GM13976 (cell line): ENCODE measurements around the gene DDRGK1.
"Not testable (repeated sequence)": the region's sequence is repeated elsewhere in the genome, so short reads cannot be mapped to it uniquely, and the experiment has no call there.

Source experiments
- DNase-seq: peaks from one replicate; pipeline ENCODE4 v3.0.0; 2012; ENCODE audit warnings: low spot score
- in situ Hi-C: fragments of 300-500 bp; cut with MboI; formaldehyde crosslinking; loops from one replicate; pipeline ENCODE4 v1.12.0; 2022; ENCODE audit warnings: low sequenced_read_pairs, mixed read lengths, inconsistent platforms; ENCODE audit not compliant: unreplicated experiment
- TF ChIP-seq, protein P1 (sequence below): IDR thresholded peaks from 2 replicates; pipeline ENCODE4 v1.5.1; 2012; ENCODE audit warnings: borderline replicate concordance, mild to moderate bottlenecking; ENCODE audit not compliant: insufficient read depth; ENCODE audit errors: extremely low read depth, missing control alignments, control extremely low read depth

DDRGK1 gene

DNA sequence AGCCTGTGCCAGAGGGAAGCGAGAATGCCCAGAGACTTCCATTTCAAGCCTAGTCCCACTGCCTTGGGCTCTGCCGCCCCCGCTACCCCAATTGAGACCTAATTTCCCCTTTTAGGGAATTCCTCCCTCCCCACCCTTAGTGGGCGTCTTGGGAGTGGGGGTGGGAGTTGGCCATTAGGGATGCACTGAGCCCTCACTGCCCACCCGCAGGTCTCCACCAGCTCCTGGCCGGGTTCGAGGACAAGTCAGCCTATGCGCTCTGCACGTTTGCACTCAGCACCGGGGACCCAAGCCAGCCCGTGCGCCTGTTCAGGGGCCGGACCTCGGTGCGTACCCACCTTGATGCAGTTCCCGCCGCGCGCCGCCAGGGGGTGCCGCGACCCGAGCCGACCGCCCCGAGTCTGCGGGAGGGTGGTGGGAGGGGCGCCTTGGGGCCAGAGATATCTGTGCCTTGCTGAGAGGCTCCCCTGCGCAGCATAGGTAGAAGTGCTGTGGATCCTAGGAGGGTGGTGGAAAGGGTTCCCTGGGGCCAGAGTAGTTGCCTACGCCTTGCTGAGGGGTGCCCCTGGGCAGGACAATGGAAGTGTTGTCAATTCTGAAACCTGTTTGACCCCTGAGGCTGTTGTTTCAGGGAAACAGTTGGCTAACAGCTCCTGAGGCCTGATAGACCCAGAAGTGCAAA lies 14.0 kb upstream of the DDRGK1 start:
- in situ Hi-C loops, result no loop called here
- DNase-seq, result peak; percentile 90
- TF ChIP-seq, protein P1, sequence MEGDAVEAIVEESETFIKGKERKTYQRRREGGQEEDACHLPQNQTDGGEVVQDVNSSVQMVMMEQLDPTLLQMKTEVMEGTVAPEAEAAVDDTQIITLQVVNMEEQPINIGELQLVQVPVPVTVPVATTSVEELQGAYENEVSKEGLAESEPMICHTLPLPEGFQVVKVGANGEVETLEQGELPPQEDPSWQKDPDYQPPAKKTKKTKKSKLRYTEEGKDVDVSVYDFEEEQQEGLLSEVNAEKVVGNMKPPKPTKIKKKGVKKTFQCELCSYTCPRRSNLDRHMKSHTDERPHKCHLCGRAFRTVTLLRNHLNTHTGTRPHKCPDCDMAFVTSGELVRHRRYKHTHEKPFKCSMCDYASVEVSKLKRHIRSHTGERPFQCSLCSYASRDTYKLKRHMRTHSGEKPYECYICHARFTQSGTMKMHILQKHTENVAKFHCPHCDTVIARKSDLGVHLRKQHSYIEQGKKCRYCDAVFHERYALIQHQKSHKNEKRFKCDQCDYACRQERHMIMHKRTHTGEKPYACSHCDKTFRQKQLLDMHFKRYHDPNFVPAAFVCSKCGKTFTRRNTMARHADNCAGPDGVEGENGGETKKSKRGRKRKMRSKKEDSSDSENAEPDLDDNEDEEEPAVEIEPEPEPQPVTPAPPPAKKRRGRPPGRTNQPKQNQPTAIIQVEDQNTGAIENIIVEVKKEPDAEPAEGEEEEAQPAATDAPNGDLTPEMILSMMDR, result peak; percentile 97

DNA sequence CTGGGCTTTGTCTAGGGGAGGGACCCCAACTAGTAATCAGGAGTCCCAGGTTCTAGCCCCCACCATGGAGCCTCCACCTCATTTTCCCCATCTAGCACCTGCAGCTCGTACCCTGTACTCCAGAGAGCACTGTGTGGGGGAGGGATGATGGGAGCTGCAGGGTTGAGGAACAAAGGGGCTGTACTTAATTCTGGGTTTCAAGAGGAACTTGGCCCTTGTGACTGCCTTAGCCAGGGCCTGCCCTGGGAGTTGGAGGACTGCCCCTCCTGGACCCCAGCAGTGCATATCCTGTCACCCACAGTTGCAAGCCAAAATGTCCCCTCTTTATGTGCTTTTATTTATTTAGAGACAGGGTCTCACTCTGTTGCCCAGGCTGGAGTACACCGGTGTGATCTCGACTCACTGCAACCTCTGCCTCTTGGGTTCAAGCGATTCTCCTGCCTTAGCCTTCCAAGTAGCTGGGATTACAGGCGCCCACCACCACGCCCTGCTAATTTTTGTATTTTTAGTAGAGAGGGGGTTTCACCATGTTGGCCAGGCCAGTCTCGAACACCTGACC lies 11.0 kb upstream of the DDRGK1 start:
- in situ Hi-C loops, DNase-seq: not testable (repeated sequence)

DNA sequence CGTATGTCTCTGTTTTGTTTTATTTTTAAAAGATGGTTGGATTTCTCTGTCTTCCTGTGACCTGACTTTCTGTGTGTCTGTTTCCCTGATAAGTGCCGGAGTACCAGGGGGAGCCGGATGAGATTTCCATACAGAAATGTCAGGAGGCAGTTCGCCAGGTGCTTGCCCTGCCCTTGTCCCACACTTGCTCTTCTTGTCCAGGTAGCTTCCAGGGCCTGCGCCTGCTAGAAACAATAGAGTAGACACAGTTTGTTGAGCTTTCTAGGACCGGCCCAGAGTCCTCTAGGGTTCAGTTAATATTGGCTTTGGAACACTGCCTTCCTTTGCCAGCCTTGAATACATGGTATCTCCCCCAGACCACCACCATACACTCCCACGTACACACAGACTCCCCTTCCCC lies 8.7 kb upstream of the DDRGK1 start:
- in situ Hi-C loops, result no loop called here
- DNase-seq, result no peak
- TF ChIP-seq, protein P1, result no peak

DNA sequence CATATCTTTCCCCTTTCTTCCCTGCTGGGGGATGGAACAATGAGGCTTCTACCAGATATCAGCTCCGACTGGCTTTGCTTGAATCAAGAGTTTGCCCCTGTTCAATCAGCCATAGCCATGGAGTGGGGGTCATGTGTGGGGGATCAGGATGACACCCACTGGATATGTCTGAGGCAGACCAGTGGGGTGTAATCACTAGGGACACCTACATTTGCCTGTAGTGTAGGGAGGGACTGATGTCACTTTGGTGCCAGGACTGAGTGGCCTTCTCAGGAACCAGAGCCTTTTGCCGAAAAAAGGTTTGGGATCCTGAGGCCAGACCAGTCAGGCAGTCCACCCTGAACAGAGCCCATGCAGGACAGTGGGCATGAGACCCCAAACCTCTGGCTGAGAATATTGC lies 5.9 kb upstream of the DDRGK1 start:
- TF ChIP-seq, protein P1, result no peak
- in situ Hi-C loops, result no loop called here
- DNase-seq, result no peak

DNA sequence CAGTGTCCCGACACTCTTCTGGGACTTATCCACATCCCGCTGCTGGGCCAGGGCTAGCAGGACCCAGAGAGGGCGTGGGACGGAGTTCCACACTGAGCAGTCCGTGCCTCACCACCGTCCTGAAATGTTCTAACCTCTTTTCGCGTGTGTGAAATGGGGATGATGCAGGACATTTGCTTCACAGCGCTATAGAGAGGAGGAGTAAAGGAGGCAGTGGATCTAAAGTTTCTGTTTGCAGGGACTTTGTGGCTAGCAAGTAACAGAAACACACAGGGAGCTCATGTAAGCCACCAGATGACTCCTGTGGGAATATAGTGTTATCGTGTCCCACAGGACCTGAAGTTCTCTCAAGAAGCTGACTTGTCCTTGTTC lies 5.5 kb upstream of the DDRGK1 start:
- TF ChIP-seq, protein P1, result no peak
- in situ Hi-C loops, result no loop called here
- no peak for DNase-seq

DNA sequence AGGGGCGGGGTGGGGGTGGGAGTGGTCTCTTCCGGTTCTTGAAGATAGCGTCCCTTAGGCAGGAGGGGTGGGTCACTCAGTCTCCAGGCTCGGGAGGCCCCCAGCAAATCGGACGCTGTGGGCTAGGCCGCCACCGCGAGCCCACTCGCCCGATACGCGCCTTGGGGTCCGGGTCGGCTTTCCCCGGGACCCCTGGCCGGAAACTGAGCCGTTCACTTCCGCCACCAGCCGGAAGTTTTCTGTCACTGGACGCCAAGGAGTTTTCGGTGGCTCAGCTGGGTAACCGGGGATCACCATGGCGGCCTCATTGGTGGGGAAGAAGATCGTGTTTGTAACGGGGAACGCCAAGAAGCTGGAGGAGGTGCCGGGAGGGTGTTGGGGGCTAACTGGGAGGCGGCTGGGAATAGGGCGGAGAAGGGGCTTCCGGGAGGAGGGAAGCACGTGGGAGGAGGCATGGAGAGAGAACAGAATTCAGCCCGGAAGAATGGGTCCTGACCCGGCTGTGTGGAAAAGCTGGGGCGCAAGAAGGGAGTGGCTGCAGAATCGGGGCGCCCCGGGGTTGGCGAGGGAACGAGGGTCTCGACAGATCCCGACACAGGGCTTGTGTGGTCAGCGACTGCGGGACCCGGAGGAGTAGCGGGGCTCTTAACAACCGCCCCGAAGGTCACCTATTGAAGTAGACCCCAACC lies 4.9 kb upstream of the DDRGK1 start, which contains the start of gene ITPA:
Gene ITPA, plus strand, starts transcription at position 242 of the 689 bp plus-strand sequence. Its CDS starts 54 bp downstream, at position 296.
- TF ChIP-seq, protein P1, result no peak
- in situ Hi-C loops, result no loop called here
- DNase-seq, result peak; percentile 88

DNA sequence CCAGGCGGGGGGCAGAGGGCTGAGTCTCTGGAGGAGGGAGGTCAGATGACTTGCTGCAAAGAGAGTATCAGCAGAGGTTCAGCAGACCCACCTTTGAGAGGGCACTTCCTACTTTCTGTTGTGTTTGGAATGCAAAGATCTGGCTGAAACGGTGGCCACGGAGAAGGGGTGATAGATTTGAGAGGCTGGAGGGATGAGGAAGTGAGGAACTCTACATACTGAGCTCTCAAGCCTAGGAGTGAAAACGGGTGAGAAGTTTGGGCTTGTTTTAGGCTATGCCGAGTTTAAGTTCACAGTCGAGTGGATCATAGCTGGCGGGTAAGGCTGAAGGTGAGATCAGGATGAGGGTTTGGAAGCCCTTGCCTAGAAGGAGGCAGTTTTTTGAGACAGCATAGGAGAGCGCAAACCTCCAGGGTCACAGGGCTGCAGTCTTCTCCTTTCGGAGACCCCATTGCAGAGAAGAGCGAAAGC lies 4.3 kb upstream of the DDRGK1 start:
- no peak for DNase-seq
- TF ChIP-seq, protein P1, result no peak
- in situ Hi-C loops, result no loop called here
